GM23338 (cell line): ENCODE results near the gene SRXN1. TPM values are rescaled to one million over a fixed set of nuclear protein-coding genes. Genes with fewer than 3 reads are reported as not detected.

Source experiments
- ATAC-seq: fragments of 200-7000 bp; cut with Tn5 transposase; 3 replicates; pipeline ENCODE4 v1.9.1; 2020
- DNase-seq: peaks from one replicate; pipeline ENCODE4 v3.0.0-alpha.2; 2015; ENCODE audit warnings: low spot score
- H2AFZ ChIP-seq: fragments of 200-600 bp; sonication (generic); 2 replicates; pipeline ENCODE4 v1.8.0; 2016; ENCODE audit warnings: antibody characterized with exemption, mild to moderate bottlenecking, moderate library complexity
- H3F3A ChIP-seq: fragments of 200-600 bp; sonication (generic); replicated peaks from 2 replicates; pipeline ENCODE4 v1.8.0; 2017; ENCODE audit warnings: antibody characterized with exemption, mixed run types, low read depth
- H3K27ac ChIP-seq: fragments of 200-600 bp; sonication (generic); 2 replicates; pipeline ENCODE4 v1.6.1; 2016; ENCODE audit warnings: low read depth
- H3K27me3 ChIP-seq: fragments of 200-600 bp; sonication (generic); 2 replicates; pipeline ENCODE4 v1.8.0; 2016; ENCODE audit warnings: mild to moderate bottlenecking, mixed run types, moderate library complexity; ENCODE audit not compliant: insufficient read depth
- H3K36me3 ChIP-seq: fragments of 200-600 bp; sonication (generic); 2 replicates; pipeline ENCODE4 v1.8.0; 2016; ENCODE audit warnings: mild to moderate bottlenecking; ENCODE audit not compliant: insufficient read depth
- H3K4me1 ChIP-seq: fragments of 200-600 bp; sonication (generic); 2 replicates; pipeline ENCODE4 v1.8.0; 2016; ENCODE audit warnings: mild to moderate bottlenecking, moderate library complexity; ENCODE audit not compliant: insufficient read depth
- H3K4me2 ChIP-seq: fragments of 200-600 bp; sonication (generic); 2 replicates; pipeline ENCODE4 v1.7.1; 2017; ENCODE audit warnings: mixed run types
- H3K4me3 ChIP-seq: fragments of 200-600 bp; sonication (generic); 2 replicates; pipeline ENCODE4 v1.6.1; 2016; ENCODE audit warnings: mixed run types
- H3K79me2 ChIP-seq: fragments of 200-600 bp; sonication (generic); replicated peaks from 2 replicates; pipeline ENCODE4 v1.8.0; 2017; ENCODE audit warnings: mild to moderate bottlenecking; ENCODE audit not compliant: insufficient read depth
- H3K9me2 ChIP-seq: fragments of 200-600 bp; sonication (generic); 2 replicates; pipeline ENCODE4 v1.8.0; 2017; ENCODE audit not compliant: insufficient read depth
- H4K20me1 ChIP-seq: fragments of 200-600 bp; sonication (generic); replicated peaks from 2 replicates; pipeline ENCODE4 v1.8.0; 2017; ENCODE audit warnings: mild to moderate bottlenecking; ENCODE audit not compliant: insufficient read depth
- H3K27ac Mint-ChIP-seq: 2 replicates; pipeline ENCODE4 v1.8.0; 2020; ENCODE audit warnings: inconsistent platforms, mild to moderate bottlenecking, moderate library complexity, mixed read lengths
- H3K27me3 Mint-ChIP-seq: 3 replicates; pipeline ENCODE4 v1.8.0; 2022; ENCODE audit warnings: low read depth, mild to moderate bottlenecking, moderate library complexity, mixed read lengths, inconsistent platforms; ENCODE audit not compliant: insufficient read depth, poor library complexity
- H3K36me3 Mint-ChIP-seq: 3 replicates; pipeline ENCODE4 v1.8.0; 2021; ENCODE audit warnings: low read depth, mild to moderate bottlenecking, inconsistent platforms, moderate library complexity, mixed read lengths
- H3K4me1 Mint-ChIP-seq: 3 replicates; pipeline ENCODE4 v1.8.0; 2020; ENCODE audit warnings: mild to moderate bottlenecking, inconsistent platforms, mixed read lengths
- H3K4me3 Mint-ChIP-seq: 3 replicates; pipeline ENCODE4 v1.8.0; 2021; ENCODE audit warnings: moderate library complexity, mild to moderate bottlenecking, inconsistent platforms, mixed read lengths
- H3K9me3 Mint-ChIP-seq: 3 replicates; pipeline ENCODE4 v1.8.0; 2020; ENCODE audit warnings: moderate library complexity, mild to moderate bottlenecking, inconsistent platforms, mixed read lengths
- CREB1 ChIP-seq: fragments of 250-450 bp; sonication (Bioruptor Pico); IDR thresholded peaks from 2 replicates; pipeline ENCODE4 v1.5.0; 2020; ENCODE audit warnings: low read depth, mild to moderate bottlenecking, moderate library complexity
- EZH2 ChIP-seq: fragments of 200-600 bp; sonication (generic); IDR thresholded peaks from one replicate; pipeline ENCODE4 v1.8.0; 2017; ENCODE audit warnings: antibody characterized with exemption, mild to moderate bottlenecking, low read depth; ENCODE audit not compliant: unreplicated experiment
- EZH2phosphoT487 ChIP-seq: fragments of 200-600 bp; sonication (generic); IDR thresholded peaks from one replicate; pipeline ENCODE4 v1.8.1; 2018; ENCODE audit warnings: antibody characterized with exemption; ENCODE audit not compliant: unreplicated experiment
- JUNB ChIP-seq: IDR thresholded peaks from one replicate; pipeline ENCODE4 v1.6.1; 2016; ENCODE audit warnings: antibody characterized with exemption; ENCODE audit not compliant: unreplicated experiment
- NANOG ChIP-seq: IDR thresholded peaks from 2 replicates; pipeline ENCODE4 v1.6.1; 2016; ENCODE audit warnings: antibody characterized with exemption, borderline replicate concordance
- POLR2AphosphoS5 ChIP-seq: IDR thresholded peaks from 2 replicates; pipeline ENCODE4 v1.6.1; 2016; ENCODE audit warnings: antibody characterized with exemption, low read depth
- STAT1 ChIP-seq: IDR thresholded peaks from one replicate; pipeline ENCODE4 v1.6.1; 2016; ENCODE audit warnings: antibody characterized with exemption; ENCODE audit not compliant: unreplicated experiment
- ZNF331 ChIP-seq: fragments of 250-450 bp; sonication (Bioruptor Pico); IDR thresholded peaks from 2 replicates; pipeline ENCODE4 v1.5.0; 2020; ENCODE audit warnings: low read depth, mild to moderate bottlenecking, moderate library complexity
- polyA plus RNA-seq: library from polyadenylated mRNA; unstranded; fragments of >200 nt; fragmentation: Nextera tagmentation; extraction: Ambion mirVana; gene quantifications from 2 replicates; pipeline ENCODE4 v1.2.1, GENCODE V29; 2016
- total RNA-seq: library from RNA; depleted of rRNA; stranded (reverse); fragments of >200 nt; shearing (Covaris generic); gene quantifications from 2 replicates; pipeline ENCODE4 v1.2.3, GENCODE V29; 2014
- TF ChIP-seq, protein P1 (sequence below): IDR thresholded peaks from one replicate; pipeline ENCODE4 v1.6.1; 2018; ENCODE audit warnings: antibody characterized with exemption; ENCODE audit not compliant: unreplicated experiment
- TF ChIP-seq, protein P2 (sequence below): IDR thresholded peaks from 2 replicates; pipeline ENCODE4 v1.6.1; 2016; ENCODE audit warnings: antibody characterized with exemption
- TF ChIP-seq, protein P3 (sequence below), 2 experiments: fragments of 200-600 bp in 1 of 2; sonication (generic) in 1 of 2; conservative IDR thresholded peaks; 2 replicates each; pipeline versions ENCODE4 v1.5.1 to v1.6.1; 2016 to 2017; ENCODE audit warnings: antibody characterized with exemption in 2 of 2, low read depth in 2 of 2, mild to moderate bottlenecking in 2 of 2, moderate library complexity in 1 of 2

The SRXN1 gene
- total and polyA plus RNA-seq, 2 experiments from 2014 or later: 8.4 to 26.6 TPM

DNA sequence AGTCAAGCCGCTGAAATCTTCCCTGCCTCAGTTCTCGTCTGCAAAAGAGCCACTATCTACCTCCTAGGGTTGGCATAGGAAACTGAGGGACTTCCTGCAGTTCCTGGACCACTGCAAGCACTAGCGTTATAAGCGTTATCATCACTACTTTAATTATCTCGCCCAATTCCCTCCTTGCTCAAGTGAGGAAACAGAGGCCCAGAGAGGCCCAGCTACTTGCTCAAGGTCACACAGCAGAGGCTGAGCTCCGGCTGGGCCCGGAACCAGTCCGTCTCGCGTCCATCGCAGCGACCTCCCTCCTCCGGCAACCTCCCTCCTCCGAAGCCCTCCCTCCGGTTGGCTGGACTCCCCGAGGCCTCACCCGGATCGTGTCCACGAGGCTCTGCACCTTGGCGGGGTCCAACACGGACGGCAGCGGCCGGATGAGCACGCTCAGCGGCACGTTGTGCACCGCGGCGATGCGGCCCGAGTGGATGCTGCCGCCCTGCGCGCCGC is 338 bp downstream of the SRXN1 start:
- Histone ChIP-seq H3K4me1 (peaks cover 39% of the 10 kb centered on the region), H3F3A (peaks cover 14% of the 10 kb centered on the region), H3K4me2 (peak overlapping the region; percentile 89), H3K9me2 (no peaks in the 10 kb centered on the region), H3K27me3 (peaks cover 13% of the 10 kb centered on the region), H3K27ac (no peak overlapping the region), H4K20me1 (no peaks in the 10 kb centered on the region; the same call in 1 of the 2 replicates), H3K79me2 (0 out of 2 replicates have a peak, but pooled peaks cover 3% of the 10 kb centered on the region), H3K4me3 (peak overlapping the region; percentile 64), H3K36me3 (no peaks in the 10 kb centered on the region), H2AFZ (0 out of 2 replicates have a peak overlapping the region, but pooled peaks have one; percentile 52)
- ATAC-seq (peak; percentile 8; the same call in 2 of the 3 replicates), DNase-seq (no peak)
- peaks cover 32% of the 10 kb centered on the region for H3K36me3 Mint-ChIP-seq
- H3K4me1 Mint-ChIP-seq: peaks cover 48% of the 10 kb centered on the region
- H3K9me3 Mint-ChIP-seq: peaks cover 3% of the 10 kb centered on the region; the same call in 1 of the 3 replicates
- peak overlapping the region; percentile 79 for H3K4me3 Mint-ChIP-seq
- peaks cover 6% of the 10 kb centered on the region for H3K27me3 Mint-ChIP-seq
- TF ChIP-seq JUNB: no peak
- H3K27ac Mint-ChIP-seq: 0 out of 2 replicates have a peak overlapping the region, but pooled peaks have one; percentile 34

DNA sequence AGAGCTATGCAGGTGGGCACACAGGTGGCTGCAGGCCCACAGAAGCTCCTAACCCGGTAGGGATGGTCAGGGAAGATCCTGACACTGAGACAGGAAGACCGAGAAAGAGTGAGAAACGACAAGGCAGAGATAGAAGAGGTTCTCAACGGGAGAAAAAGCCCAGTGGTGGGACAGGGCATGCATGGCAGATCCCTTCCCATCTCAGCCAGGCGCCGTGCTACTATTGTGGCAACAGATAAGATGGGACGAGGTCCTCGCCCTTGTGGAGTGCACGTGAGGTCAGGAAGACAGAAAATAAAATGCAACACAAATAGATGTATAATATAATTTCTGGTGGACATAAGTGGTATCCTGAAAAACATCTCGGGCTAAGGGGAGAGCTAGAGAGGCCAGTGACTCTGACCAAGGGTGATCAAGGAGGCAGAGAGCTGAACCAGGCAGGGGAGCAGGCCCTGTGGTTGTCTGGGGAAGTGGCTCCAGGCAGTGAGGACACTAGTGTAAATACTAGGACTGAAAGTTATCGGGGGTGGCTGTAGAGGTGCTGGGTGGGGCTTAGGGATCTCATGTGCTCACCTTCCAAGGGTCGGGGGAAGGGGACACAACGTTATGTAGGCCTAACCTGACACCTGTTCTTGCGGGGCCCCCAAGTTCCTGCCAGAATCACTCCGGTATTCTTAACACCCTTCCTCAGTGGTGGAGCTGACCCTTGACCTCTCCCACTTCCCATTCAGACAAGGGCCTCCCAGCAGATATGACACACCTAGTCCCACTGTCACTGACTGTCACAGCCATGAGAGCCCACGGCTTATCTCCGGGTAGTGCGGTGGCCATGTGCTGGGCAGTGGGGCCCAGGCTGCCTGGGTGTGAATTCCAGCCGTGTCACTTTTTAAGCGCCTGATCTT is 1.0 kb downstream of the SRXN1 start:
- peaks cover 42% of the 10 kb centered on the region for H3K4me1 Mint-ChIP-seq
- peaks cover 32% of the 10 kb centered on the region for H3K4me1 ChIP-seq
- H2AFZ ChIP-seq: no peak overlapping the region
- TF ChIP-seq STAT1 (no peak), NANOG (no peak), EZH2phosphoT487 (no peak), CREB1 (no peak), POLR2AphosphoS5 (no peak), JUNB (no peak), ZNF331 (CRISPR knock-in tag) (no peak), EZH2 (no peak)
- TF ChIP-seq, protein P1, sequence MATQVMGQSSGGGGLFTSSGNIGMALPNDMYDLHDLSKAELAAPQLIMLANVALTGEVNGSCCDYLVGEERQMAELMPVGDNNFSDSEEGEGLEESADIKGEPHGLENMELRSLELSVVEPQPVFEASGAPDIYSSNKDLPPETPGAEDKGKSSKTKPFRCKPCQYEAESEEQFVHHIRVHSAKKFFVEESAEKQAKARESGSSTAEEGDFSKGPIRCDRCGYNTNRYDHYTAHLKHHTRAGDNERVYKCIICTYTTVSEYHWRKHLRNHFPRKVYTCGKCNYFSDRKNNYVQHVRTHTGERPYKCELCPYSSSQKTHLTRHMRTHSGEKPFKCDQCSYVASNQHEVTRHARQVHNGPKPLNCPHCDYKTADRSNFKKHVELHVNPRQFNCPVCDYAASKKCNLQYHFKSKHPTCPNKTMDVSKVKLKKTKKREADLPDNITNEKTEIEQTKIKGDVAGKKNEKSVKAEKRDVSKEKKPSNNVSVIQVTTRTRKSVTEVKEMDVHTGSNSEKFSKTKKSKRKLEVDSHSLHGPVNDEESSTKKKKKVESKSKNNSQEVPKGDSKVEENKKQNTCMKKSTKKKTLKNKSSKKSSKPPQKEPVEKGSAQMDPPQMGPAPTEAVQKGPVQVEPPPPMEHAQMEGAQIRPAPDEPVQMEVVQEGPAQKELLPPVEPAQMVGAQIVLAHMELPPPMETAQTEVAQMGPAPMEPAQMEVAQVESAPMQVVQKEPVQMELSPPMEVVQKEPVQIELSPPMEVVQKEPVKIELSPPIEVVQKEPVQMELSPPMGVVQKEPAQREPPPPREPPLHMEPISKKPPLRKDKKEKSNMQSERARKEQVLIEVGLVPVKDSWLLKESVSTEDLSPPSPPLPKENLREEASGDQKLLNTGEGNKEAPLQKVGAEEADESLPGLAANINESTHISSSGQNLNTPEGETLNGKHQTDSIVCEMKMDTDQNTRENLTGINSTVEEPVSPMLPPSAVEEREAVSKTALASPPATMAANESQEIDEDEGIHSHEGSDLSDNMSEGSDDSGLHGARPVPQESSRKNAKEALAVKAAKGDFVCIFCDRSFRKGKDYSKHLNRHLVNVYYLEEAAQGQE: no peak
- TF ChIP-seq, protein P2, sequence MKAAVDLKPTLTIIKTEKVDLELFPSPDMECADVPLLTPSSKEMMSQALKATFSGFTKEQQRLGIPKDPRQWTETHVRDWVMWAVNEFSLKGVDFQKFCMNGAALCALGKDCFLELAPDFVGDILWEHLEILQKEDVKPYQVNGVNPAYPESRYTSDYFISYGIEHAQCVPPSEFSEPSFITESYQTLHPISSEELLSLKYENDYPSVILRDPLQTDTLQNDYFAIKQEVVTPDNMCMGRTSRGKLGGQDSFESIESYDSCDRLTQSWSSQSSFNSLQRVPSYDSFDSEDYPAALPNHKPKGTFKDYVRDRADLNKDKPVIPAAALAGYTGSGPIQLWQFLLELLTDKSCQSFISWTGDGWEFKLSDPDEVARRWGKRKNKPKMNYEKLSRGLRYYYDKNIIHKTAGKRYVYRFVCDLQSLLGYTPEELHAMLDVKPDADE: no peak
- TF ChIP-seq, protein P3, sequence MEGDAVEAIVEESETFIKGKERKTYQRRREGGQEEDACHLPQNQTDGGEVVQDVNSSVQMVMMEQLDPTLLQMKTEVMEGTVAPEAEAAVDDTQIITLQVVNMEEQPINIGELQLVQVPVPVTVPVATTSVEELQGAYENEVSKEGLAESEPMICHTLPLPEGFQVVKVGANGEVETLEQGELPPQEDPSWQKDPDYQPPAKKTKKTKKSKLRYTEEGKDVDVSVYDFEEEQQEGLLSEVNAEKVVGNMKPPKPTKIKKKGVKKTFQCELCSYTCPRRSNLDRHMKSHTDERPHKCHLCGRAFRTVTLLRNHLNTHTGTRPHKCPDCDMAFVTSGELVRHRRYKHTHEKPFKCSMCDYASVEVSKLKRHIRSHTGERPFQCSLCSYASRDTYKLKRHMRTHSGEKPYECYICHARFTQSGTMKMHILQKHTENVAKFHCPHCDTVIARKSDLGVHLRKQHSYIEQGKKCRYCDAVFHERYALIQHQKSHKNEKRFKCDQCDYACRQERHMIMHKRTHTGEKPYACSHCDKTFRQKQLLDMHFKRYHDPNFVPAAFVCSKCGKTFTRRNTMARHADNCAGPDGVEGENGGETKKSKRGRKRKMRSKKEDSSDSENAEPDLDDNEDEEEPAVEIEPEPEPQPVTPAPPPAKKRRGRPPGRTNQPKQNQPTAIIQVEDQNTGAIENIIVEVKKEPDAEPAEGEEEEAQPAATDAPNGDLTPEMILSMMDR (conservative IDR thresholded peaks at IDR 0.05; ENCODE audit: low read depth in 2 of 2): no peak

More for the DNA sequence above, 1.0 kb downstream of the SRXN1 start:
- Mint-ChIP-seq H3K4me3 (peak overlapping the region; percentile 79), H3K36me3 (peaks cover 39% of the 10 kb centered on the region), H3K27ac (0 out of 2 replicates have a peak overlapping the region, but pooled peaks have one; percentile 34), H3K9me3 (peaks cover 3% of the 10 kb centered on the region; the same call in 1 of the 3 replicates), H3K27me3 (peaks cover 8% of the 10 kb centered on the region)
- Histone ChIP-seq H3K79me2 (0 out of 2 replicates have a peak, but pooled peaks cover 3% of the 10 kb centered on the region), H4K20me1 (no peaks in the 10 kb centered on the region; the same call in 1 of the 2 replicates), H3F3A (peaks cover 14% of the 10 kb centered on the region), H3K4me3 (peak overlapping the region; percentile 64), H3K27ac (no peak overlapping the region), H3K9me2 (no peaks in the 10 kb centered on the region), H3K27me3 (peaks cover 13% of the 10 kb centered on the region), H3K36me3 (no peaks in the 10 kb centered on the region), H3K4me2 (peak overlapping the region; percentile 89)
- DNase-seq (no peak), ATAC-seq (no peak)
